K562 (cell line): ENCODE measurements around the gene UQCRH. TPM values are rescaled to one million over a fixed set of nuclear protein-coding genes. Genes with fewer than 3 reads are reported as not detected.
A peak's percentile ranks its signal among the peaks of the same experiment; 100 is the strongest.

ENCODE experiments used
- ATAC-seq: fragments of 200-7000 bp; cut with Tn5 transposase; 3 replicates; pipeline ENCODE4 v1.9.1; 2020; ENCODE audit warnings: moderate library complexity
- BruUV-seq: library from RNA; stranded (reverse); fragments of 400-500 nt; replicated peaks from 2 replicates; lab custom pipeline; 2021; lab: Mats Ljungman, UMichigan
- CTCF ChIA-PET: fragments of 300-600 bp; formaldehyde crosslinking; extraction: SDS; loops from one replicate; lab custom pipeline; 2021; ENCODE audit warnings: low intra/inter-chr PET ratio; lab: Yijun Ruan, JAX
- POLR2A ChIA-PET: fragments of 300-600, 350-650 bp; sonication (Branson Sonifier 250); formaldehyde crosslinking; extraction: SDS; loops from one replicate; lab custom pipeline; 2021; ENCODE audit warnings: antibody characterized with exemption, inconsistent platforms; lab: Yijun Ruan, JAX
- DNase-seq, 4 experiments: peaks; one replicate each; pipeline versions ENCODE4 v3.0.0 to v3.0.0-alpha.2; 2011 to 2018; ENCODE audit warnings: low spot score in 3 of 4, mixed read lengths in 3 of 4; ENCODE audit errors: extremely low read depth in 1 of 4
- FAIRE-seq: peaks from 2 replicates; lab custom pipeline; 2011; peaks lifted over from hg19 to GRCh38; lab: Jason Lieb, UNC
- H2AFZ ChIP-seq: 2 replicates; pipeline ENCODE4 v1.6.0; 2011; ENCODE audit warnings: low read depth, low read length, control low read depth, inconsistent platforms
- H3K27ac ChIP-seq: fragments of 200-600 bp; 3 replicates; pipeline ENCODE4 v1.8.0; 2011; ENCODE audit warnings: low read depth, mild to moderate bottlenecking, control low read depth, inconsistent platforms, low read length, moderate library complexity, mixed read lengths; ENCODE audit errors: extremely low read depth
- H3K27me3 ChIP-seq, 2 experiments: fragments of 300-600 bp in 1 of 2; 2 replicates in 1 of 2; 3 replicates in 1 of 2; pipeline versions ENCODE4 v1.6.0 to v1.8.0; 2011; ENCODE audit warnings: inconsistent platforms in 2 of 2, low read length in 2 of 2, mild to moderate bottlenecking in 1 of 2, mixed read lengths in 1 of 2, moderate library complexity in 1 of 2; ENCODE audit not compliant: control insufficient read depth in 2 of 2, insufficient read depth in 2 of 2
- H3K36me3 ChIP-seq: fragments of 300-600 bp; 3 replicates; pipeline ENCODE4 v1.8.0; 2011; ENCODE audit warnings: mild to moderate bottlenecking, low read length, inconsistent platforms; ENCODE audit not compliant: control insufficient read depth, insufficient read depth
- H3K4me1 ChIP-seq, 2 experiments: fragments of 200-600 bp in 1 of 2; replicated peaks in 1 of 2; 2 replicates in 1 of 2; 3 replicates in 1 of 2; pipeline versions ENCODE4 v1.5.1 to v1.8.0; 2011; ENCODE audit warnings: inconsistent platforms in 2 of 2, low read length in 2 of 2, mild to moderate bottlenecking in 1 of 2, mixed read lengths in 1 of 2, moderate library complexity in 1 of 2; ENCODE audit not compliant: control insufficient read depth in 2 of 2, insufficient read depth in 2 of 2
- H3K4me2 ChIP-seq: 2 replicates; pipeline ENCODE4 v1.6.1; 2011; ENCODE audit warnings: low read length, control low read depth, inconsistent platforms, mixed read lengths; ENCODE audit not compliant: insufficient read depth
- H3K4me3 ChIP-seq: fragments of 200-600 bp; sonication (generic), shearing (Covaris generic); 2 replicates; pipeline ENCODE4 v1.5.1; 2016; ENCODE audit warnings: control low read depth, inconsistent platforms
- H3K79me2 ChIP-seq: fragments of 200-600 bp; 3 replicates; pipeline ENCODE4 v1.8.0; 2011; ENCODE audit warnings: low read length, inconsistent platforms; ENCODE audit not compliant: control insufficient read depth, insufficient read depth
- H3K9ac ChIP-seq, 2 experiments: 2 replicates each; pipeline versions ENCODE4 v1.6.0 to v1.6.1; 2011; ENCODE audit warnings: low read depth in 2 of 2, low read length in 2 of 2, control low read depth in 1 of 2, inconsistent platforms in 1 of 2, mild to moderate bottlenecking in 1 of 2, mixed read lengths in 1 of 2; ENCODE audit not compliant: insufficient read depth in 1 of 2
- H3K9me1 ChIP-seq: one replicate; pipeline ENCODE4 v1.6.0; 2011; ENCODE audit warnings: inconsistent platforms, mild to moderate bottlenecking, low read length, moderate library complexity; ENCODE audit not compliant: control insufficient read depth, insufficient read depth
- H3K9me3 ChIP-seq: replicated peaks from 2 replicates; pipeline ENCODE4 v1.5.1; 2011; ENCODE audit warnings: low read depth, low read length, inconsistent platforms; ENCODE audit not compliant: control insufficient read depth, insufficient read depth
- H4K20me1 ChIP-seq: replicated peaks from 2 replicates; pipeline ENCODE4 v1.6.1; 2011; ENCODE audit warnings: low read length, inconsistent platforms, mixed read lengths; ENCODE audit not compliant: control insufficient read depth, insufficient read depth
- HNRNPH1 ChIP-seq: fragments of 200-400 bp; formaldehyde crosslinking; optimal IDR thresholded peaks from 2 replicates; pipeline ENCODE3; 2017; ENCODE audit warnings: low read depth, mild to moderate bottlenecking, low read length, moderate library complexity
- NR4A1 ChIP-seq, 2 experiments: fragments of 250-450 bp in 1 of 2; fragments of 450-650 bp in 1 of 2; sonication (Bioruptor Pico) in 1 of 2; IDR thresholded peaks; 2 replicates each; pipeline versions ENCODE4 v1.4.0 to v1.6.1; 2016 to 2020; ENCODE audit warnings: mild to moderate bottlenecking in 2 of 2, missing compliant biosample characterization in 1 of 2, missing genetic modification characterization in 1 of 2, moderate library complexity in 1 of 2
- PCBP1 ChIP-seq: fragments of 200-400 bp; formaldehyde crosslinking; IDR thresholded peaks from 2 replicates; pipeline ENCODE4 v1.6.1; 2018; ENCODE audit warnings: mild to moderate bottlenecking, low read depth, low read length; ENCODE audit not compliant: poor library complexity, severe bottlenecking
- ZBTB7A ChIP-seq: IDR thresholded peaks from 2 replicates; pipeline ENCODE4 v1.6.1; 2011; ENCODE audit warnings: low read depth, mild to moderate bottlenecking, low read length, moderate library complexity, borderline replicate concordance; ENCODE audit not compliant: control insufficient read depth
- WGBS: fragments of 100-300 bp; shearing (Covaris generic); methylation state at CpG from one replicate; pipeline ENCODE4 v1.1.6; 2016; ENCODE audit warnings: low coverage, mixed read lengths; ENCODE audit not compliant: insufficient coverage; ENCODE audit errors: missing lambda C conversion rate; 5-methylcytosine and 5-hydroxymethylcytosine counted together
- in situ Hi-C: fragments of 300-500 bp; cut with MboI; formaldehyde crosslinking; loops from 4 replicates; pipeline ENCODE4 v1.15.0; 2018; ENCODE audit warnings: inconsistent platforms, mixed read lengths
- intact Hi-C: fragments of 100-400 bp; cut with micrococcal nuclease; formaldehyde crosslinking; loops from 2 replicates; pipeline ENCODE4 v1.14.2; 2022
- polyA plus RNA-seq, 8 experiments: library from polyadenylated mRNA; depleted of rRNA in 4 of 8; stranded (reverse) in 5 of 8; unstranded in 3 of 8; fragments of >200 nt; fragmentation: Nextera tagmentation in 2 of 8; fragmentation: Illumina TruSeq in 1 of 8; extraction: Ambion mirVana in 2 of 8; extraction: Trizol in 1 of 8; gene quantifications; 2 replicates each; pipeline versions ENCODE4 v1.2.1 to v1.2.3, GENCODE V29; 2011 to 2014; ENCODE audit warnings: inconsistent platforms in 1 of 8, missing spikeins in 1 of 8
- total RNA-seq, 7 experiments: library from RNA; depleted of rRNA in 6 of 7; stranded (reverse); fragments of >200 nt in 6 of 7; fragmentation: Illumina TruSeq in 2 of 7; extraction: Trizol in 2 of 7; gene quantifications; 2 replicates each; pipeline versions ENCODE4 v1.2.1 to v1.2.3, GENCODE V29; 2011 to 2021; ENCODE audit warnings: low replicate concordance in 1 of 7
- TF ChIP-seq, protein P1 (sequence below): fragments of 450-650 bp; IDR thresholded peaks from 2 replicates; pipeline ENCODE4 v1.6.1; 2018; ENCODE audit not compliant: partially characterized antibody
- TF ChIP-seq, protein P2 (sequence below): sonication (generic); formaldehyde crosslinking; IDR thresholded peaks from 2 replicates; pipeline ENCODE4 v1.8.0; 2022; ENCODE audit warnings: mild to moderate bottlenecking, missing genetic modification reagents

UQCRH gene
- total and polyA plus RNA-seq, 9 of the 15 experiments (the other 6 are each of a cell fraction or from before 2014, with no cell fraction given): 1,267 to 5,184 (median 2,410) TPM

GRCh38 chr1:46306159-46306530, 2.6 kb downstream of the UQCRH start:
- peak overlapping the region; percentile 65 for H3K27ac ChIP-seq
- POLR2A ChIA-PET: interaction anchor here (0.5 to 3.5 kb wide), 7 partner anchors 9 to 1530 kb away, joined by 3 to 33 read pairs (median 3); no protein-coding TSS in a partner anchor
- no peak overlapping the region for H2AFZ ChIP-seq
- H4K20me1 ChIP-seq: peaks cover 41% of the 10 kb centered on the region
- ATAC-seq (no peak), DNase-seq (no peak), FAIRE-seq (no peak)
- peak overlapping the region; percentile 66 to 100 for H3K9ac ChIP-seq
- in situ Hi-C loops (no loop called here), intact Hi-C loops (no loop called here)
- H3K4me2 ChIP-seq: peak overlapping the region; percentile 82
- H3K4me3 ChIP-seq: peak overlapping the region; percentile 47
- no peaks in the 10 kb centered on the region for H3K9me3 ChIP-seq
- H3K27me3 ChIP-seq: no peaks in the 10 kb centered on the region
- 3% methylated on average over 8 of the region's 8 CpGs for WGBS
- H3K9me1 ChIP-seq: no peaks in the 10 kb centered on the region
- peaks cover 18 to 36% of the 10 kb centered on the region in 2 experiments; a peak in 4 of 5 replicates for H3K4me1 ChIP-seq
- CTCF ChIA-PET: interaction anchor here (0.6 to 0.8 kb wide), 2 partner anchors 139 to 287 kb away, joined by 3 to 5 read pairs; no protein-coding TSS in a partner anchor
- peaks cover 97% of the 10 kb centered on the region for H3K79me2 ChIP-seq
- peaks cover 61% of the 10 kb centered on the region for H3K36me3 ChIP-seq
- BruUV-seq: no TSS peak
- TF ChIP-seq NR4A1 (CRISPR knock-in tag; IDR thresholded peaks at IDR 0.05) (no peak), NR4A1 (tag; IDR thresholded peaks at IDR 0.05) (no peak), ZBTB7A (no peak), HNRNPH1 (no peak), PCBP1 (no peak)
- TF ChIP-seq, protein P1, sequence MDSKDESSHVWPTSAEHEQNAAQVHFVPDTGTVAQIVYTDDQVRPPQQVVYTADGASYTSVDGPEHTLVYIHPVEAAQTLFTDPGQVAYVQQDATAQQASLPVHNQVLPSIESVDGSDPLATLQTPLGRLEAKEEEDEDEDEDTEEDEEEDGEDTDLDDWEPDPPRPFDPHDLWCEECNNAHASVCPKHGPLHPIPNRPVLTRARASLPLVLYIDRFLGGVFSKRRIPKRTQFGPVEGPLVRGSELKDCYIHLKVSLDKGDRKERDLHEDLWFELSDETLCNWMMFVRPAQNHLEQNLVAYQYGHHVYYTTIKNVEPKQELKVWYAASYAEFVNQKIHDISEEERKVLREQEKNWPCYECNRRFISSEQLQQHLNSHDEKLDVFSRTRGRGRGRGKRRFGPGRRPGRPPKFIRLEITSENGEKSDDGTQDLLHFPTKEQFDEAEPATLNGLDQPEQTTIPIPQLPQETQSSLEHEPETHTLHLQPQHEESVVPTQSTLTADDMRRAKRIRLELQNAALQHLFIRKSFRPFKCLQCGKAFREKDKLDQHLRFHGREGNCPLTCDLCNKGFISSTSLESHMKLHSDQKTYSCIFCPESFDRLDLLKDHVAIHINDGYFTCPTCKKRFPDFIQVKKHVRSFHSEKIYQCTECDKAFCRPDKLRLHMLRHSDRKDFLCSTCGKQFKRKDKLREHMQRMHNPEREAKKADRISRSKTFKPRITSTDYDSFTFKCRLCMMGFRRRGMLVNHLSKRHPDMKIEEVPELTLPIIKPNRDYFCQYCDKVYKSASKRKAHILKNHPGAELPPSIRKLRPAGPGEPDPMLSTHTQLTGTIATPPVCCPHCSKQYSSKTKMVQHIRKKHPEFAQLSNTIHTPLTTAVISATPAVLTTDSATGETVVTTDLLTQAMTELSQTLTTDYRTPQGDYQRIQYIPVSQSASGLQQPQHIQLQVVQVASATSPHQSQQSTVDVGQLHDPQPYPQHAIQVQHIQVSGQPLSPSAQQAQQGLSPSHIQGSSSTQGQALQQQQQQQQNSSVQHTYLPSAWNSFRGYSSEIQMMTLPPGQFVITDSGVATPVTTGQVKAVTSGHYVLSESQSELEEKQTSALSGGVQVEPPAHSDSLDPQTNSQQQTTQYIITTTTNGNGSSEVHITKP: no peak
- TF ChIP-seq, protein P2, sequence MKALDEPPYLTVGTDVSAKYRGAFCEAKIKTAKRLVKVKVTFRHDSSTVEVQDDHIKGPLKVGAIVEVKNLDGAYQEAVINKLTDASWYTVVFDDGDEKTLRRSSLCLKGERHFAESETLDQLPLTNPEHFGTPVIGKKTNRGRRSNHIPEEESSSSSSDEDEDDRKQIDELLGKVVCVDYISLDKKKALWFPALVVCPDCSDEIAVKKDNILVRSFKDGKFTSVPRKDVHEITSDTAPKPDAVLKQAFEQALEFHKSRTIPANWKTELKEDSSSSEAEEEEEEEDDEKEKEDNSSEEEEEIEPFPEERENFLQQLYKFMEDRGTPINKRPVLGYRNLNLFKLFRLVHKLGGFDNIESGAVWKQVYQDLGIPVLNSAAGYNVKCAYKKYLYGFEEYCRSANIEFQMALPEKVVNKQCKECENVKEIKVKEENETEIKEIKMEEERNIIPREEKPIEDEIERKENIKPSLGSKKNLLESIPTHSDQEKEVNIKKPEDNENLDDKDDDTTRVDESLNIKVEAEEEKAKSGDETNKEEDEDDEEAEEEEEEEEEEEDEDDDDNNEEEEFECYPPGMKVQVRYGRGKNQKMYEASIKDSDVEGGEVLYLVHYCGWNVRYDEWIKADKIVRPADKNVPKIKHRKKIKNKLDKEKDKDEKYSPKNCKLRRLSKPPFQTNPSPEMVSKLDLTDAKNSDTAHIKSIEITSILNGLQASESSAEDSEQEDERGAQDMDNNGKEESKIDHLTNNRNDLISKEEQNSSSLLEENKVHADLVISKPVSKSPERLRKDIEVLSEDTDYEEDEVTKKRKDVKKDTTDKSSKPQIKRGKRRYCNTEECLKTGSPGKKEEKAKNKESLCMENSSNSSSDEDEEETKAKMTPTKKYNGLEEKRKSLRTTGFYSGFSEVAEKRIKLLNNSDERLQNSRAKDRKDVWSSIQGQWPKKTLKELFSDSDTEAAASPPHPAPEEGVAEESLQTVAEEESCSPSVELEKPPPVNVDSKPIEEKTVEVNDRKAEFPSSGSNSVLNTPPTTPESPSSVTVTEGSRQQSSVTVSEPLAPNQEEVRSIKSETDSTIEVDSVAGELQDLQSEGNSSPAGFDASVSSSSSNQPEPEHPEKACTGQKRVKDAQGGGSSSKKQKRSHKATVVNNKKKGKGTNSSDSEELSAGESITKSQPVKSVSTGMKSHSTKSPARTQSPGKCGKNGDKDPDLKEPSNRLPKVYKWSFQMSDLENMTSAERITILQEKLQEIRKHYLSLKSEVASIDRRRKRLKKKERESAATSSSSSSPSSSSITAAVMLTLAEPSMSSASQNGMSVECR (CRISPR knock-in tag): 0 out of 2 replicates have a peak, but pooled peaks have one; percentile 39
